Activated effector memory CD4-positive, alpha-beta T cell treated with anti-CD3 and anti-CD28 coated beads, Interleukin-2, amount 50 U/mL, for 16 hours (primary cell): ENCODE data around the gene MEF2C.
"Not testable (repeated sequence)": the region's sequence is repeated elsewhere in the genome, so short reads cannot be mapped to it uniquely, and the experiment has no call there.

Experiments used
- DNase-seq: peaks from one replicate; pipeline ENCODE4 v3.0.0-alpha.2; 2020

MEF2C gene

GRCh38 chr5:88883059-88883835, at the start of gene MEF2C:
MEF2C (minus strand) TSS chr5:88883184; CDS start chr5:88823788, 59,396 bp downstream.
- no peak for DNase-seq

- no peak for DNase-seq
Observed at GRCh38 chr5:88932541-88932940, 49.6 kb upstream of the MEF2C start.

GRCh38 chr5:88930335-88930734, 47.4 kb upstream of the MEF2C start:
- no peak for DNase-seq

DNA sequence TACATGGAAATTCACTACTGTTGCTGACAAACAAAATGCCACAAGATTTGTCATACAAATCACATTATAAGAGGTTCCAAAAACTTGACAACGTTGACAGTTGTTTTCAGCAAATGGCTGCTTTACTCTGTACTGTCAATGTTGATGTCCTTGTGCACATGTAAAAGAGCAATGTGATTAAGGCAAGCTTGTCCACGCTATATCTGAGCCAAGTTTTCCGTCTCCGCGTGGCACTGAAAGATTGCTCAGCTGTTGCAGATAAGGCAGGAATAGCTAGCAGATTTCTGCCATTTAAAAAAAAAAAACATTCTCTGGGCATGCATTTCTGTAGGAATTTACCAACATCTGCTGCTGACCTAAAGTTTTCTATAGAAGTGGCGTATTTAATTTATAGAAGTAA, 46.4 kb upstream of the MEF2C start:
- no peak for DNase-seq

DNA sequence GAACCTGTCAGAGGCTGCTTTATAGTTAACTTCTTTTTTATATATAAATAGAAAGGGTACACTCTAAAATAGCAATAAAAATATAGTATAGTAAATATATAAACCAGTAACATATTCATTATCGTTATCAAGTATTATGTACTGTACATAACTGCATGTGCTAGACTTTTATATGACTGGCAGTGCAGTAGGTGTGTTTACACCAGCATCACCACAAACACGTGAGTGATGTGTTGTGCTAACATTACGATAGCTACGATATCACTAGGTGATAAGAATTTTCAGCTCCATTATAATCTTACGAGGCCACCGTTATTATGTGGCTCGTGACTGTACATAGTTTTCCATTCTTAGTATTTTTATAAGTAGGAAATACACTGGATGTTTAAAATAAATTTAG, 43.8 kb upstream of the MEF2C start:
- no peak for DNase-seq

- DNase-seq, result no peak
Observed at GRCh38 chr5:88925692-88926490, 42.9 kb upstream of the MEF2C start.

GRCh38 chr5:88924330-88924657, 41.3 kb upstream of the MEF2C start:
- DNase-seq, result no peak

- DNase-seq, result no peak
Observed at GRCh38 chr5:88923623-88924329, 40.8 kb upstream of the MEF2C start.

DNA sequence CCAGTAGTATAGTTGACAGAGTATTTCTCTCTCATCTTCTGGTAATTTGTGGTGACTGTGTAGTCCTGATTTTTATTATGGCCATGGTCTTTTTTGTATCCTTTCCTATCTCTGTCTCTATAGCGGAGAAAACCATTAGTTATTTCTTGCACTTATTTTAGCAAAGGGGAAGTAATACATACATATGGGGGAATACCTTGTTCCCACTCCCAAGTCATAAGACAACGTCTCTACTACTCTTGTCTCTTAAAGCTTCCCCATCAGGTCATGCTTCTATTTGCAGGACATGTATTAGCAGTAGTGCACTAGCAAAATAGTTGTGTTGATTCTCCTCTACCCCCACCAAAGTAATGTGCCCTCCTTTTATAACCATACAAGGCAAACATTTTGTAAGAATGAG, 29.8 kb upstream of the MEF2C start:
- not testable (repeated sequence) for DNase-seq

DNA sequence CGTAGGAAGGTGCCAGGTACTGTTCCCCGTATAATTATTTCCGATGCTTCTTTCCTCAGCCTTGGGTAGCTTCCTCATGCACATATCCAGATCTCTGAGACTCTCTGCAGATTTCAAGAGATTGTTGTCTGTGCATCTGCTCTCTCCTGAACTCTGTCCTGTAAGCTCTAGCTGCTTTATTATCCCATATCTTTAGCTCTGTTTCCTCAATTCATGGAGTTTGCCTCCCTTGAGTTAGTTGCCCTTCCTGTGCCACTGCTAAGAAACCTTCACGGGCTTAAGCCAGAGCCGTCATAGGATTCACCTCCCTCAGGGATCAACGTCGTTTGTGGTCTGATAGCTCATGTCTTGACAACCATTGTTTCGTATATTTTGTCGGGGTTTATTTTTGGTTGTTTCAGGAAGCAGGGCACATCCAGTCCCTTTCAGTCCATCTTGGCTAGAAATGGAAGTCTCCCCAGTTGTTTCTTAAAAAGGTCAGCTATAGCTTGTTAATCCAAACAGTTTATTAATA, 28.1 kb upstream of the MEF2C start:
- not testable (repeated sequence) for DNase-seq

DNA sequence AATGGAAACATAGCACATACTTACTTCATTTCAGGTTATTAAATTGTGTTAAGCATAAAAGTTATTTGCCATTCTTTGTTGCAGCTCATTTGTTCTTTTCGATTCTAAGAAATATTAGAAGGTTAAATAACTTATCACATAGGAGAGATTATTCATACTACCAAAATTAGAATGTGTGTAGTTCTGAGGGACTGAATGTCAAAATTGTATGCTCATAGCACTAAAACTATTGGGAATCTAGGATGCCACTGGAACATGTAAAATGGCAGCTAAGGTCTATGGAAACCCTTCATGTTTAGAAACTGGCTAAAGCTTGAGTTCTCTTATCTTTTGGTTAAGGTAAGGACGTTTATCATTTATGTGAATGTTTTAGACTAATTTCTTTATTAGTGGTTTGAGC, 21.5 kb upstream of the MEF2C start:
- DNase-seq, result not testable (repeated sequence)

GRCh38 chr5:88903966-88904365, 21.0 kb upstream of the MEF2C start:
- not testable (repeated sequence) for DNase-seq

DNA sequence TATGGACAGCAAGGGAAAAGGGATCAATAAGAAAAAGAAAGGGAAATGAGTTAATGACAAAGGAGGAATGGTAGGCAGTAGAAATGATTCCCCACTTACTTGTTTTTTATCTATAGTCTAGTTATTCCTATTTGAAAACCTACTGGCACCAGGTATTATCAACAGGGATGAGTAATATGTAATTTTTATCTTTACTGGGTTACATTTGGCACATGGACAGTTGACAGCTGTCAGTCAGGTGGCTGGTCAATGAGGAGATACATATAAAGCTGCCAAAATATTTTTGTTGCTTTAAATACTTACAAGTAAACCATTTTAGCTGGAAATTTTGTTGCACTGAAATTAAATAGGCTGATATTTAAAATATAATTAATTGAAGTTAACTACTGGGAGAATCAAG, 18.1 kb upstream of the MEF2C start:
- DNase-seq, result not testable (repeated sequence)

GRCh38 chr5:88899096-88899737, 16.2 kb upstream of the MEF2C start:
- DNase-seq, result no peak

GRCh38 chr5:88897748-88898147, 14.8 kb upstream of the MEF2C start:
- DNase-seq, result no peak

DNA sequence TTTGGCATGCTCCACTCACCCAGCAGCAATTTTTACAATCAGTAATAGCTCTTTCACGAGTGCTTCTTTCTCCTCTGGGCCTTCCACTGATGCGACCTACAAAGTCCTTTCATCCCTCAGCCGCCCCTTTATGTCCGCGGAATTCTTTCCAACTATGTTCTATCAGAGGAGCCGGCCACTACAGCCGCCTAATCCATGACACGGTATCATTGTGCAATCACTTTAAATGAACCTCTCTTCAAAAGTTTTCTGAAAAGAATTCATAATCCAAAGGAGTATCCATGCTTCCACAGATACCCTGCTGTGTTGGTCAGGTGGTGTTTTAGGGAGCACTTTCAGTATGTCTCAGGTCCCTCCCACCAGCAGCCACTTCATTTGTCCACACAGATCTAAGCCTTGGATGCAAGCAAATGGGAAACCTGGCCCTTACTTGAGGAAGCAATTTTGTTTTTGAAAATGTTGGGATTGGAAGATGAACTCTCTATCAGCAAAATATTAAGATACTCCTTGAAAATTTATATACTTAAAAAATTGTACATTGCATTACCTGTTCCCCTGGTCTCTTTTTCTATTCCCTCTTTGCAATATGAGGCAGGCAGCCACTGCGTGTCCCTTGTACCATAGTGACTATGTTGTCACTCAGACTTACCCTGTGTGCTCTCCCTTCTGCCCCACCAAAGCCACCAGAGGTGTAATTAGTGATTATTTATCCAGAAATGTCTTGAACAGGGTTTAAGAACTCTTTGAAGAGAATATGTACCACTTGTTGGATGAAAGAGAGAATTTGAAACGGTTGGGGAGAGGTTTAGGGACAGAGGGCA, 12.9 kb upstream of the MEF2C start:
- no peak for DNase-seq

- DNase-seq, result no peak
Observed at GRCh38 chr5:88892669-88893068, 9.7 kb upstream of the MEF2C start.

DNA sequence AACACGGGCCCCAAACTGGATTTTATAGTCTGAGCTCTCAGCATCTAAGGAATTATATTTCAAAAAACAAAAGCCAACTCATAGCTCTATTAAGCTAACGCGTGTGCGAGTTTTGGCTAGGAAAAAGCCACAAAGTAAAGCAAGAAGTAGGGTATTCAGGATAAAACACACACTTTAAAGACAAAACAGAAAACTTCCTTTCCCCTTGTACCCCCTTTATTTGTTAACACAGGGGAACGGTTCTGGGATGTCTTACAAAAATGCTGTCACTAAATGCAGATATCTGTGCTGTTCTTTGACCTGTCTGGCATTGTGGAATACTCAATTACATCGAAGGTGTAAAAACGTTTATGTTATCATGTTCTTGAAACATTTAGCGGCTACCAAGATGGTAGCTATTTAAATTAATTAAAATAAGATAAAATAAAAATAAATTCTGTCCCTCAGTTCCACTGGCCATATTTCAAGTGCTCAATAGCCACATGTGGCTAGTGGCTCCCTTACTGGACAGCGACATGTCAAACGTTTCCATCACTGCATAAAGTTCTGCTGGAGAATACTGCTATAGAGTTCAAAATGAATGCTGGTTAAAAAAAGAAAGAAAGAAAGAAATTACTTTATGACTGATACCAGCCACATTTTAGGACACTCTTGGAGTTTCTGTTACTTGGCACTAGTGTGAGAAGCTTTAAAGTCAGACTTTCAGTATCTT, 7.2 kb upstream of the MEF2C start:
- DNase-seq, result no peak

GRCh38 chr5:88889189-88890069, 6.4 kb upstream of the MEF2C start:
- no peak for DNase-seq

DNA sequence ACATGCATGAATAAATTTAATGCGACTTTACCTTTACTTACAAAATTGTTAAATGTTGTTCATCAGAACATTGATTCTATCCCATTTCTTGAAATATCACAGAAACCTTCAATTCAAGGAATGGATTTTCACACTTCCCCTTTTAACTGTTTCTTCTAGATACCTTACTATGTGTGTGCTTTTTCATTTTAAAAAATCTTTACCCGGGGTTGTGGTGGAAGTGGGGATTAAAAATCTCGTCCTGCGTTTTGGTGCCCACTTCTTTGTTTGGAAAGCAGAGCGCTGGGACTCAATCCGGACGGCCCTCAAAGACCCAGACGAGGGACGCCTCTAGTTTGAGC, 5.8 kb upstream of the MEF2C start:
- DNase-seq, result no peak
